Measurements from ENCODE around the gene STOX2. TPM values are rescaled to one million over a fixed set of nuclear protein-coding genes. Genes with fewer than 3 reads are reported as not detected.

The STOX2 gene
- total and polyA plus RNA-seq, 2 of the 8 experiments (the other 6 are each of a cell fraction or from before 2014, with no cell fraction given): 5.5 to 20.0 TPM

GRCh38 chr4:183897193-183897592 lies 7.9 kb upstream of the STOX2 start:
- no peak overlapping the region for H3K56ac ChIP-seq (replicated peaks; ENCODE audit: insufficient read length, low read depth, low read length)
- H3K4me3 ChIP-seq (ENCODE audit: extremely low read depth in 1 of 4, insufficient read depth in 2 of 4, low read depth in 3 of 4, low read length in 4 of 4): no peak overlapping the region
- H2AFZ ChIP-seq (ENCODE audit: low read length): no peak overlapping the region
- H3K23me2 ChIP-seq (ENCODE audit: low read depth, low read length): no peaks in the 10 kb centered on the region
- H4K8ac ChIP-seq (ENCODE audit: extremely low read depth, insufficient read depth, low read length): no peak overlapping the region
- H3K14ac ChIP-seq (ENCODE audit: insufficient read length): no peak overlapping the region
- no peaks in the 10 kb centered on the region for H3K36me3 ChIP-seq (ENCODE audit: control insufficient read depth in 2 of 4, insufficient read depth in 4 of 4, low read length in 3 of 4)
- H2BK15ac ChIP-seq (ENCODE audit: low read length): no peak overlapping the region
- H3K23ac ChIP-seq (ENCODE audit: insufficient read length): no peak overlapping the region
- no peaks in the 10 kb centered on the region for H3K27me3 ChIP-seq (replicated peaks in 1 of 4; ENCODE audit: control insufficient read depth in 3 of 4, extremely low read depth in 1 of 4, insufficient read depth in 3 of 4, low read length in 3 of 4)
- H2BK12ac ChIP-seq (ENCODE audit: low read depth, low read length): no peak overlapping the region
- H2AK5ac ChIP-seq (ENCODE audit: low read depth, low read length): no peak overlapping the region
- H3K4me2 ChIP-seq (ENCODE audit: insufficient read depth in 1 of 2, low read depth in 2 of 2, low read length in 2 of 2): no peak overlapping the region
- 0 out of 4 replicates have a peak, but pooled peaks cover 0 to 3% of the 10 kb centered on the region in 2 experiments for H3K9me3 ChIP-seq (ENCODE audit: insufficient read depth in 2 of 2, low read depth in 1 of 2, low read length in 1 of 2)
- no peak overlapping the region for H3K27ac ChIP-seq (ENCODE audit: low read depth, low read length)
- H3K79me1 ChIP-seq (ENCODE audit: low read depth, low read length): no peaks in the 10 kb centered on the region
- ChIA-PET CTCF (ENCODE audit: partially characterized antibody) (interaction anchor here (1.0 to 2.1 kb wide), 5 partner anchors 13 to 267 kb away, joined by 3 to 8 read pairs (median 4); no protein-coding TSS in a partner anchor), POLR2A (ENCODE audit: partially characterized antibody) (interaction anchor here (0.9 kb wide), 1 partner anchor 16 kb away, joined by 3 read pairs; no protein-coding TSS in a partner anchor)
- TF ChIP-seq YY1 (IDR thresholded peaks at IDR 0.05; ENCODE audit: low read depth, low read length) (no peak), HDAC2 (IDR thresholded peaks at IDR 0.05; ENCODE audit: borderline replicate concordance in 1 of 2, low read depth in 2 of 2, low read length in 2 of 2) (no peak), KDM1A (IDR thresholded peaks at IDR 0.05; ENCODE audit: borderline replicate concordance, low read length) (no peak), ASH2L (IDR thresholded peaks at IDR 0.05; ENCODE audit: low read length) (no peak), SIN3A (conservative IDR thresholded peaks at IDR 0.05 in 1 of 2, IDR thresholded peaks at IDR 0.05 in 1 of 2; ENCODE audit: low read depth in 1 of 2, low read length in 2 of 2) (no peak), BCL11A (IDR thresholded peaks at IDR 0.05; ENCODE audit: low read depth in 2 of 2, low read length in 2 of 2) (no peak), BRCA1 (IDR thresholded peaks at IDR 0.05; ENCODE audit: low read depth, low read length) (no peak)
- H2BK20ac ChIP-seq (ENCODE audit: low read length): no peak overlapping the region
- no peak overlapping the region for H3K4ac ChIP-seq (replicated peaks; ENCODE audit: insufficient read length, low read depth, low read length)
- H2BK5ac ChIP-seq (ENCODE audit: low read depth, low read length): no peak overlapping the region
- H4K20me1 ChIP-seq (replicated peaks in 1 of 2; ENCODE audit: control insufficient read depth in 1 of 2, insufficient read depth in 2 of 2, low read length in 2 of 2): no peaks in the 10 kb centered on the region
- no peaks in the 10 kb centered on the region for H3K4me1 ChIP-seq (replicated peaks in 1 of 4; ENCODE audit: control insufficient read depth in 3 of 4, insufficient read depth in 4 of 4, low read length in 3 of 4)
- no peaks in the 10 kb centered on the region for H3K79me2 ChIP-seq (ENCODE audit: control insufficient read depth in 1 of 2, insufficient read depth in 2 of 2, low read length in 2 of 2)
- DNase-seq (ENCODE audit: low read depth in 1 of 2, low spot score in 2 of 2) (no peak), FAIRE-seq (no peak)
- no peak overlapping the region for H2BK120ac ChIP-seq (replicated peaks; ENCODE audit: low read depth, low read length)
- WGBS, 2 experiments (ENCODE audit: extremely low coverage in 1 of 2, insufficient coverage in 1 of 2, insufficient read length in 1 of 2, insufficient replicate concordance in 2 of 2, low coverage in 1 of 2, low lambda C conversion rate in 2 of 2, missing lambda C conversion rate in 1 of 2): 87% methylated on average over 3 of the region's 3 CpGs; no CpG with 5 or more reads in 1 of the 2 experiments
- H4K5ac ChIP-seq (ENCODE audit: insufficient read length, low read depth, low read length): no peak overlapping the region
- no peak overlapping the region for H4K91ac ChIP-seq (replicated peaks; ENCODE audit: insufficient read length, low read length)
- H3K9ac ChIP-seq (replicated peaks in 1 of 4; ENCODE audit: extremely low read depth in 1 of 4, low read depth in 3 of 4, low read length in 3 of 4): no peak overlapping the region
- H3K18ac ChIP-seq (ENCODE audit: extremely low read depth, low read length): no peak overlapping the region
